Naive B cell (primary cell): Measurements from ENCODE around the gene PDGFB. TPM values are rescaled to one million over a fixed set of nuclear protein-coding genes. Genes with fewer than 3 reads are reported as not detected.

Experiments
- ATAC-seq, 2 donors: fragments of 150-1000 bp; cut with Tn5 transposase; 2 replicates each; pipeline ENCODE4 v1.10.0; 2021; ENCODE audit warnings: low read depth in 2 of 2, mild to moderate bottlenecking in 2 of 2, moderate library complexity in 2 of 2
- DNase-seq: peaks from one replicate; pipeline ENCODE4 v3.0.0; 2022
- H3K27ac Mint-ChIP-seq, 6 donors: one replicate each; pipeline ENCODE4 v1.8.0; 2020 to 2022; ENCODE audit warnings: mild to moderate bottlenecking in 6 of 6, mixed read lengths in 6 of 6, moderate library complexity in 5 of 6, inconsistent platforms in 2 of 6
- H3K27me3 Mint-ChIP-seq, 3 donors: one replicate each; pipeline ENCODE4 v1.8.0; 2021 to 2022; ENCODE audit warnings: mixed read lengths in 3 of 3, mild to moderate bottlenecking in 1 of 3
- H3K36me3 Mint-ChIP-seq, 2 donors: one replicate each; pipeline ENCODE4 v1.8.0; 2020 to 2022; ENCODE audit warnings: mixed read lengths in 2 of 2, inconsistent platforms in 1 of 2, mild to moderate bottlenecking in 1 of 2
- H3K4me1 Mint-ChIP-seq, 3 donors: one replicate each; pipeline ENCODE4 v1.8.0; 2020 to 2022; ENCODE audit warnings: mixed read lengths in 3 of 3, inconsistent platforms in 1 of 3, mild to moderate bottlenecking in 1 of 3, moderate library complexity in 1 of 3
- H3K4me3 Mint-ChIP-seq, 8 donors: one replicate each; pipeline ENCODE4 v1.8.0; 2020 to 2022; ENCODE audit warnings: mild to moderate bottlenecking in 8 of 8, mixed read lengths in 8 of 8, moderate library complexity in 8 of 8, inconsistent platforms in 2 of 8
- H3K9me3 Mint-ChIP-seq, 7 donors: one replicate each; pipeline ENCODE4 v1.8.0; 2020 to 2022; ENCODE audit warnings: mixed read lengths in 7 of 7, mild to moderate bottlenecking in 5 of 7, inconsistent platforms in 2 of 7, moderate library complexity in 1 of 7
- polyA plus RNA-seq, 6 donors: library from polyadenylated mRNA; unstranded; fragments of 300-500 nt; fragmentation: Illumina TruSeq; gene quantifications; one replicate each; pipeline ENCODE4 v1.2.3, GENCODE V29; 2021; ENCODE audit warnings: low read depth in 6 of 6

Gene PDGFB
- polyA plus RNA-seq, 6 donors from 2014 or later, result not detected

DNA sequence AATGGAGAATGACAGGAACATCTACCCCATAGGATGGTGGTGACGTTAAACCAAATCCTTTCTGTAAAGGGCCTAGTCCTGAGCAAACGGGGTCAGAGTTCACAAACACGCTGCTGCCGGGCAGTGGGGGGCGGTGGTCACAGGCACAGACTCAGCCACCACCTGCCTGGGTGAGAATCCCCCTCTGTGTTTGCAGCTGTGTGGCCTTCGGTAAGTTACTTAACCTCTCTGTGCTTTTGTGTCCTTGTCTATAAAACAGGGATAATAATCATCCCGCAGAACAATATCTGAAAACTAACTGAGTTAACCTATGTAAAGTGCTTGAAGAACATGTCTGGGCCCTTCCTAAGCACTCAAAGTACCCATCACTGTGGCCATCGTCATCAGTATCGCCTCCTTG is 26.0 kb upstream of the PDGFB start:
- ATAC-seq, result no peak

DNA sequence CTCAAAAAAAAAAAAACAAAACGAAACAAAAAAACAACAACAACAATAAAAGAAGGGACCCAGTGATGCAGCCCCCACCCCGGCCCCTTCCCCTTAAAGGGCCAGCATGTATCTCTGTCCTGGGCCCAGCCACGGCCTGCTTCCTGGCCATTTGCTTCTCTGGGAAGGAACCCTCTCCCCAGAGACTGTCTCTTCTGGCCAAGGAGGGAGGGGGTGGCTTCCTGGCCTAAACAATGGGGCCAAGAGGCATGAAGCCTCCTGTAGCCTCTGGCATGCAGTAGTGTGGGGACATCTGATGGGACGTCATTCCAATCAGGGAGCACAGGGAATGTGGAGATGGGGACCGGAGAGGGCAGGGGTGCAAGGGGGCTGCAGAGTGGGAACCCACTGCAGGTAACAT is 25.5 kb upstream of the PDGFB start:
- peaks cover 0 to 4% (median 2%) of the 10 kb centered on the region in 3 donors for H3K4me1 Mint-ChIP-seq
- H3K4me3 Mint-ChIP-seq, result no peak overlapping the region
- DNase-seq (no peak), ATAC-seq (no peak)
- peak overlapping the region in 1 of 6 donors; percentile 59 for H3K27ac Mint-ChIP-seq
- H3K36me3 Mint-ChIP-seq, result no peaks in the 10 kb centered on the region
- peaks cover 0 to 5% (median 0%) of the 10 kb centered on the region in 7 donors for H3K9me3 Mint-ChIP-seq
- peaks cover 0 to 27% (median 14%) of the 10 kb centered on the region in 3 donors for H3K27me3 Mint-ChIP-seq

More for the DNA sequence above, 26.0 kb upstream of the PDGFB start:
- Mint-ChIP-seq H3K4me1 (peaks cover 0 to 4% (median 2%) of the 10 kb centered on the region in 3 donors), H3K27me3 (peaks cover 3 to 31% (median 14%) of the 10 kb centered on the region in 3 donors), H3K36me3 (no peaks in the 10 kb centered on the region), H3K27ac (peak overlapping the region in 1 of 6 donors; percentile 73), H3K9me3 (peaks cover 0 to 5% (median 0%) of the 10 kb centered on the region in 7 donors), H3K4me3 (no peak overlapping the region)
- DNase-seq, result no peak

DNA sequence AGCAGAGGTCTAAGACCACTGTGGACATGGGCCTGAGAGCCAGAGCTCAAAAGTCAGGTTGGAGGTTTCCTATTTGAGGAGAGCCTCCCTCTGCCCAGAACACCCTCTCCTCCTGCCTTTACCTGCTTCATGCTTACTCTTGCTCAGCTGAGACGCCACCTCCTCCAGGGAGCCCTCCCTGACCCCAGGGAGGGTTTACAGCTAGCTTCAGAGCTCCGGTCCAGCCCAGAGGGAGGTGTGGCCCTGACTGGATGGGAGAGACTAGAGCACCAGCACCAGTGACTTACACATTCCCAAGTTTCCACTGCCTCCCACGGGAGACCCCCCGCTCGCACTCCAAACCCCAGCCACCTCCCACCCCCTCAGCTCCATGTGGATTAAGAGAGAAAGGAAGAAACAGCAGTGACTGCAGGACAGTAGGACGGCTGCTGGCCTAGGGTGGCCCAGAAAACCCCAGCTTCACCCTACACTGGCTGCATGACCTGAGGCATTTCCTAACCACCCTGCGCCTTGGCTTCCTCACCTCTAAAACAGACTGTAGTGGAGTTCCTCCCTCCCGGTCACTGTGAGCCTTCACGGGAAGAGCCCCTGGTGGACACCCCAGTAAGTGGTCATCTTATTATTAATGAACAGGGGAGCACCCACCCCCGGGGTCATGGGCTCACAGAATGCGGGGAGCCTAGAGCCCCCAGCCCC is 24.5 kb upstream of the PDGFB start:
- no peak for DNase-seq
- peak overlapping the region in 1 of 8 donors; percentile 70 for H3K4me3 Mint-ChIP-seq
- peaks cover 0 to 9% of the 10 kb centered on the region in 2 donors for H3K36me3 Mint-ChIP-seq
- H3K27ac Mint-ChIP-seq, result no peak overlapping the region
- peaks cover 0 to 6% (median 2%) of the 10 kb centered on the region in 7 donors for H3K9me3 Mint-ChIP-seq
- peaks cover 0 to 36% (median 23%) of the 10 kb centered on the region in 3 donors for H3K27me3 Mint-ChIP-seq
- ATAC-seq, result no peak
- peaks cover 0 to 4% (median 2%) of the 10 kb centered on the region in 3 donors for H3K4me1 Mint-ChIP-seq

DNA sequence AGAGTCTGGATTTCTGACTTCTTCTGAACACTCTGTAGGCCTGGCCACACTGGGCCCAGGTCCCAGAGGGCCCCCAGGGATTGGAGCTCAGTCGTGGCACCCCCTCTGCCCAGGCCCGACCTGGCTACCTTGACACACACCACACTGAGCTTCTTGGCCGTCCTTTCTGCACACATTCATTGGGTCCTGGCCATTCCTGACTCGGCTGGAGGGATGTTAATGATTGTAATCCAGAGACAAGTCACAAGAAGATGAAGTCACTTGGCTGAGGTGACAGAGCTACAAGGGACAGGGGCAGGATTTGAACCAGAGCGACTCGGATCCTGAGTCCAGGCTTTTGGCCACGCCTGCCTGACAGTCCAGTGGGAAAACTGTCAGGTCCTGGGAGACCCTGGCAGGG is 23.9 kb upstream of the PDGFB start:
- peaks cover 0 to 13% of the 10 kb centered on the region in 2 donors for H3K36me3 Mint-ChIP-seq

DNA sequence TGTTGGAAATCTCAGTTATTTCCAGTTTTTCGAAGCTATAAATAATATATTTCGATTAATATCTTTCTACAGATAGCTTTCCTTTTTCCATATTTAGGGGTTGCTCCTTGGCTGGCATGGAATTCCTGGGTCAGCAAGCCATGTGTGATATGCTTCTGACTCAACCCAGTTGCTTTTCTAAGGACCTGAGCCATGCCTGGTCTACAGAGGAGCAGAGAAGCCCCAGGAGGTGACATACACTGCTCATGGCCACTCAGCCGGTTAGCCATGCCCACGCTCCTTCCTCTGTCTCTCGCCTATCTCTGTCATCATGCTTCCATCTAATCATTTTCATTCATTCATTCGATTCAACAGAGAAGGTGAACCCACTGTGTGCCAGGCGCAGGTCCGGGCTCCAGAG is 23.2 kb upstream of the PDGFB start:
- no peak for DNase-seq
- H3K4me1 Mint-ChIP-seq, result peaks cover 0 to 4% (median 2%) of the 10 kb centered on the region in 3 donors
- H3K4me3 Mint-ChIP-seq, result no peak overlapping the region
- H3K27me3 Mint-ChIP-seq, result peaks cover 0 to 31% (median 28%) of the 10 kb centered on the region in 3 donors
- no peak for ATAC-seq
- peaks cover 0 to 6% (median 2%) of the 10 kb centered on the region in 7 donors for H3K9me3 Mint-ChIP-seq
- no peak overlapping the region for H3K27ac Mint-ChIP-seq
- peaks cover 0 to 13% of the 10 kb centered on the region in 2 donors for H3K36me3 Mint-ChIP-seq

More for the DNA sequence above, 23.9 kb upstream of the PDGFB start:
- no peak overlapping the region for H3K4me3 Mint-ChIP-seq
- DNase-seq (no peak), ATAC-seq (no peak)
- H3K4me1 Mint-ChIP-seq, result peaks cover 0 to 4% (median 2%) of the 10 kb centered on the region in 3 donors
- peaks cover 0 to 6% (median 2%) of the 10 kb centered on the region in 7 donors for H3K9me3 Mint-ChIP-seq
- peaks cover 0 to 37% (median 28%) of the 10 kb centered on the region in 3 donors for H3K27me3 Mint-ChIP-seq
- peak overlapping the region in 1 of 6 donors; percentile 62 for H3K27ac Mint-ChIP-seq

DNA sequence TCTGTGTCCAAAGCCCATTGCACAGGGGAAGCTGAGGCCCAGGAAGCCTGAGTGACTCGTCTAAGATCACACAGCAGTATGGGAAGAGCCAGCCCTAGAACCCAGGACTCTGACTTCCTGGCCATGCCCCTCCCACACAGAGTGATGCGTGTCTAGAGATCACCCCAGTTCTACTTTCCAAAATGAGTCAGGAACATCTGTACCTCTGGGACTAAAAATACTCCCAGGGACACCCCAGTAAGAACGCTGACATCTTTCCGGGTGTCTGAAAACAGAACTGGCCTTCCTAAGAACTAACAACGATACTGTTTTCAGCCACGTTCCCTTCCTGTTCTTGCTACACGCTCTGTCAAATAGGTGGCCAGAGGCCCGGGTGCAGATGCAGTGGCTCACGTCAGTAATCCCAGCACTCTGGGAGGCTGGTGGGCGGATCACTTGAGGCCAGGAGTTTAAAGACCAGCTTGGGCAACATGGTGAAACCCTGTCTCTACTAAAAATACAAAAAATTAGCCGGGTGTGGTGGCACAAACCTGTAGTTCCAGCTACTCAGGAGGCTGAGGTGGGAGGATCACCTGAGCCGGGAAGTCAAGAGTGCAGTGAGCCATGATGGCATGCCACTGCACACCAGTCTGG is 21.7 kb upstream of the PDGFB start:
- peak in 1 of 2 donors; percentile 25 for ATAC-seq
- H3K9me3 Mint-ChIP-seq, result peaks cover 1 to 12% (median 6%) of the 10 kb centered on the region in 7 donors
- H3K4me3 Mint-ChIP-seq, result no peak overlapping the region
- no peak for DNase-seq
- peaks cover 0 to 26% of the 10 kb centered on the region in 2 donors for H3K36me3 Mint-ChIP-seq
- peaks cover 3 to 42% (median 30%) of the 10 kb centered on the region in 3 donors for H3K27me3 Mint-ChIP-seq
- no peak overlapping the region for H3K27ac Mint-ChIP-seq
- peaks cover 0 to 8% (median 2%) of the 10 kb centered on the region in 3 donors for H3K4me1 Mint-ChIP-seq

DNA sequence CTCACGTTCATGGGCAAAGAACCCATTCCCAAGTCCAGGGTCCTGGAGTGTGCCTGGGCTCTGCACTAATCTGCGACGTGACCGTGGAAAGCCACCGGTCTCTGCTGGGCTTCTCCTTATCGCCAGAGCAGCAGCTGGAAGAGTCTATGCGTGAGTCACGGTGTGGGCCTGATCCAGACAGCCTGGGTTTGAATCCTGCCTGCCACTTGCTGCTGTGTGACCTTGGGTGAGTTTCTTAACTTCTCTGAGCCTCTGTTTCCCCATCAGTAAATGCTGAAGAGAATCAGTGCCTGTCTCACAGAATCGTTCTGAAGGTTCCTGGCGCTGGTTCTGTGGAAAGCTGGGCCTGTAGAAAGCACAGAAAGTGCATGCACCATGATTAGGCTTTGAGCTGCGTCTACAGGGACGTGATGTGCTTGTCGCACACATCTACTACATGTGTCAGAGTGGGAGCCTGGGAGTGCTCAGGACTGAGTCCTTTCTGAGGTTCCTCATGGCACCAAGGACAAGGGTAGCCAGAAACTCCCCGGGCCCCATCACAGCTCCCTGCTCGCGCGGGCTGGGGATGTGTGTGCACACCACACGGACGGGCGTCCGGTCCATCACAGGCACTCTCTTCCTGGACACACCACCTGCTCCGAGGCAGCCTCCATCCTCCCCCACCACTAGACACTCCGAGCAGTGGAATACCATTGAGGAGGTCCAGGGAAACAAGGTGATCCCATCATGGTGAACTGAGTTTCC is 20.5 kb upstream of the PDGFB start:
- DNase-seq (no peak), ATAC-seq (no peak)
- H3K27me3 Mint-ChIP-seq, result peaks cover 3 to 45% (median 39%) of the 10 kb centered on the region in 3 donors
- peaks cover 0 to 8% (median 2%) of the 10 kb centered on the region in 3 donors for H3K4me1 Mint-ChIP-seq
- peak overlapping the region in 1 of 8 donors; percentile 21 for H3K4me3 Mint-ChIP-seq
- H3K36me3 Mint-ChIP-seq, result peaks cover 0 to 35% of the 10 kb centered on the region in 2 donors
- H3K27ac Mint-ChIP-seq, result no peak overlapping the region
- H3K9me3 Mint-ChIP-seq, result peaks cover 5 to 17% (median 12%) of the 10 kb centered on the region in 7 donors

DNA sequence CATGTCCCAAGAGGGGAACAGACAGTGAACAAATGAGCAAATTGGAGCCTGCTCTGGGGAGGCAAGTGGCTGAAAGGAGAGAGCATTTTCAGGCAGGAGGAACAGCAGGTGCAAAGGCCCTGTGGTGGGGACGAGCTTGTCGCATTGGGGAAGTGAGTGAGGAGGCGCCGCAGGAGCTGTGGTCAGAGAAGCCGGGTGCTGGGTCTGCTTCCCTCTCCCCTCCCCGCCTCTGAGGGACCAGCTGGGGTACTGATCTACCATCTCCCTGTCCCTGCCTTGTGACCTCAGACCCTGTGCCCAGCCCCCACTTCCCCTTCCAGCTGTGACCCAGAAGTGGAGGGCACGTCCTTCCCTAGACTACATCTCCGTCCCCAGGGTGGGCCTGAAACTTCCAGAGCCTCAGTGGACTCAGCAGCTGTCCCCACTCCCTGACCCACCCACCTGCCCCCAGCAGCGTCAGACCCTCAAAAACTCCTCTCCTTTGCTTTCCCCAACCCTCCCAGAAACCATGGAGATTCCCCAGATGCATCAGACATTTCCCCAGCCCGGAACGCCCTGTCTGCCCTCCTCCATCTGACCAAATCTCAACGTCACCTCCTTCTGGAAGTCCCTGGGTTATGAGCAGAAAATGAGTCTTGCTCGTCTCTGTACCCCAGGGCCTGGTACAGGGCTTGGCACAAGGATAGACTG is 19.7 kb upstream of the PDGFB start:
- peaks cover 3 to 50% (median 39%) of the 10 kb centered on the region in 3 donors for H3K27me3 Mint-ChIP-seq
- no peak overlapping the region for H3K4me3 Mint-ChIP-seq
- H3K4me1 Mint-ChIP-seq, result peaks cover 0 to 8% (median 2%) of the 10 kb centered on the region in 3 donors
- peaks cover 0 to 35% of the 10 kb centered on the region in 2 donors for H3K36me3 Mint-ChIP-seq
- peak overlapping the region in 1 of 6 donors; percentile 47 for H3K27ac Mint-ChIP-seq
- no peak for DNase-seq
- no peak for ATAC-seq
- peaks cover 5 to 17% (median 12%) of the 10 kb centered on the region in 7 donors for H3K9me3 Mint-ChIP-seq

DNA sequence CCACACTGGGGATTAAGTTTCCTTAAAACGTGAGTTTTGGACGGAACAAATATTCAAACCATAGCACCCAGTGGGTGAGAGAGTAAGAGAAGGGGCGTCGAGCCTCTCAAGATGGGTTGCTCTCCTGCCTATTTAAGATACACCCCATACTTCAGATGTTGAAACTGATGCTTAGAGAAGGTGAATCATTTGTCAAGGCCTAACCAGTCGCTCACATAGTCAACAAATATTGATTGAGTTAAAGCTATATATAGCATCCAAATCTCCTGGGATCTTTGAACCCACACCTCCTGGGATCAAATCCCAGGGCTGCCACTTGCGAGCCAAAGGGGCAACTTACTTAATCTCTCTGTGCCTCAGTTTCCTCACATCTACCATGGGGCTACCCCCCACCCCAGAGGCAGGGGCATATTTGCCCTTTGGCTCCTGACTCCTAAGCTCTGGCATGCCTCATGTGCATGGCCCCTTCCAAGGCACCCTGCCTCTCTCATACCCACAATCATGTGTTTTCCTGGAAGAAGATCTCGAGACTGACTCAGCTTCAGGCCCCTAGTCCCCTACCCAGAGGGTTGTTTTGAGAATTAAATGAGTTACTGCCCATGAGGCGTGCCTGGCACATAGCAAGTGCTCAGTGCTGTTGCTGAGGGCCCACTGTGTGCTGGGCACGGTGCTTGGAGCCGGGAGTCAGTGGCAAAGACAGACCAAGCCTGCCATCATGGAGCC is 19.0 kb upstream of the PDGFB start:
- peaks cover 0 to 8% (median 2%) of the 10 kb centered on the region in 3 donors for H3K4me1 Mint-ChIP-seq
- DNase-seq (no peak), ATAC-seq (no peak)
- peaks cover 5 to 17% (median 12%) of the 10 kb centered on the region in 7 donors for H3K9me3 Mint-ChIP-seq
- H3K27me3 Mint-ChIP-seq, result peaks cover 3 to 50% (median 34%) of the 10 kb centered on the region in 3 donors
- H3K4me3 Mint-ChIP-seq, result no peak overlapping the region
- H3K27ac Mint-ChIP-seq, result no peak overlapping the region
- peaks cover 0 to 35% of the 10 kb centered on the region in 2 donors for H3K36me3 Mint-ChIP-seq

DNA sequence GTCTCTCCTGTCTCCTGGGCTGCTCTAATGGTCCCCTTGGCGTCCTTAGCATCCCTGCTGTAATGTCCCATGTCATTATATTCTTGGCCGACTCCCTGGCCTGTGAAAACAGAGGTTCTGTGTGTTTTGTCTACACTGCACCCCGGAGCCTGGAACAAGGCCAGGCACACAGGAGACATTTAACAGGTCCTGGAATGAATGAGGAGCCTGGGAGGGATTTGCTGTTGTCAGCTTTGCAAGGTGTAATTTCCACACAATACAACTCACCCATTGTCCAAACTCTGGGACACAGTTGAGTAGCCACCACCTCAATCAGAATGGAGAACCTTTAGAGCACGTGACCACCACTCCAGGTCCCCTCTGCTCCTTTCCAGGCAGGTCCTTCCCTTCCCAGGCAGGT is 14.9 kb upstream of the PDGFB start:
- Mint-ChIP-seq H3K27ac (no peak overlapping the region), H3K4me1 (peaks cover 5 to 11% (median 8%) of the 10 kb centered on the region in 3 donors)
- no peak for DNase-seq

DNA sequence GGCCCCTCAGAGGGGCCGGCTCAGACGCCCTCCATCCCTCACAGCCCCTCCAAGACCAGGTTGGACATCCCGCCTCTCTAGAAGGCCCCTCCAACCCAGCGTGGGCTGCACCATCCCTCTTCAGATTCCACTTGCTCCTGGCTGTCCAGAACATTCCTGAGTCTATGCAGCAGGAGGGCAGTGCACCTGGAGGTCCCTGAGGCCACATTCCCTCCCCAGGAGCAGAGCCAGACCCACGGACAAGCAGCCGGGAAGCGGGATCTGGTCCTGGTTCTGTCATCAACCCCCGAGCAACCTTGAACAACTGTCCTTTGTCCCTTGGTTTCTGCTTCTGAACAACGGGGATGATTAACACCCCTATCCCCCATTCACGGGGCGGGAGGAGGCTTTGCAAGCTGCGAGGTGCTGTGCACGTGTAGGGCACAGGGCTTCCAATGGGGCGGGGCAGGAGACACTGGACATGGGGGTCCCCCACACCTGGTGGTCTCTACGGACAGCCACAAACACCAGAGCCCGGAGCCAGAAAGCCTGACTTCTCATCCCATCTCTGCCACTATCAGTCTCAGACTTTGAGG is 13.2 kb upstream of the PDGFB start:
- Mint-ChIP-seq H3K9me3 (peaks cover 5 to 17% (median 12%) of the 10 kb centered on the region in 7 donors), H3K27me3 (peaks cover 24 to 65% (median 31%) of the 10 kb centered on the region in 3 donors), H3K27ac (no peak overlapping the region), H3K4me3 (no peak overlapping the region), H3K36me3 (peaks cover 0 to 21% of the 10 kb centered on the region in 2 donors), H3K4me1 (peaks cover 11 to 12% (median 12%) of the 10 kb centered on the region in 3 donors)
- DNase-seq (no peak), ATAC-seq (no peak)

More for the DNA sequence above, 14.9 kb upstream of the PDGFB start:
- Mint-ChIP-seq H3K27me3 (peaks cover 21 to 65% (median 32%) of the 10 kb centered on the region in 3 donors), H3K4me3 (no peak overlapping the region), H3K9me3 (peaks cover 5 to 17% (median 12%) of the 10 kb centered on the region in 7 donors), H3K36me3 (peaks cover 0 to 30% of the 10 kb centered on the region in 2 donors)
- no peak for ATAC-seq

DNA sequence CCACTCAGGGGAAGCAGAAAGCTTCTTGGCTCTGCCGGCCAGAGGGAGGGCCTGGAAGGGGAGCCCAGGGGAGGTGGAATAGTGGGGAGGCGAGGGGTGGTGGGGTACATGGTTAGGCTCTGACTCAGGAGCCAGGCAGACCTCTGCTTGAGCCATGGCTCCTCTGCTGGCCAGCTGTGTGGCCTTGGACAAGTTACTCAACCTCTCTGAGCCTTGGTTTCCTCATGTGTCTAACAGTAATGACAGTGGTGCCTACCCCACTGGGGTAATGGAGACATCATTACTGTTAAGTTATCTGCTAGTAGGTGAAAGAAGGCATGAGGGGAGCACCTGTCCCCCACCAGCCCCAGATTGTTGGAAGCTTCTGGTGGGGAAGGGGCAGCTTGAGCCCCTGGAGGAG is 12.2 kb upstream of the PDGFB start:
- H3K27me3 Mint-ChIP-seq, result peaks cover 31 to 66% (median 41%) of the 10 kb centered on the region in 3 donors
- H3K36me3 Mint-ChIP-seq, result peaks cover 0 to 11% of the 10 kb centered on the region in 2 donors

More for the DNA sequence above, 12.2 kb upstream of the PDGFB start:
- no peak overlapping the region for H3K4me3 Mint-ChIP-seq
- peaks cover 12 to 18% (median 17%) of the 10 kb centered on the region in 3 donors for H3K4me1 Mint-ChIP-seq
- no peak for DNase-seq
- no peak for ATAC-seq
- H3K9me3 Mint-ChIP-seq, result peaks cover 3 to 14% (median 10%) of the 10 kb centered on the region in 7 donors
- H3K27ac Mint-ChIP-seq, result no peak overlapping the region
